ENCODE data around the gene TCF4.

TCF4 gene

DNA sequence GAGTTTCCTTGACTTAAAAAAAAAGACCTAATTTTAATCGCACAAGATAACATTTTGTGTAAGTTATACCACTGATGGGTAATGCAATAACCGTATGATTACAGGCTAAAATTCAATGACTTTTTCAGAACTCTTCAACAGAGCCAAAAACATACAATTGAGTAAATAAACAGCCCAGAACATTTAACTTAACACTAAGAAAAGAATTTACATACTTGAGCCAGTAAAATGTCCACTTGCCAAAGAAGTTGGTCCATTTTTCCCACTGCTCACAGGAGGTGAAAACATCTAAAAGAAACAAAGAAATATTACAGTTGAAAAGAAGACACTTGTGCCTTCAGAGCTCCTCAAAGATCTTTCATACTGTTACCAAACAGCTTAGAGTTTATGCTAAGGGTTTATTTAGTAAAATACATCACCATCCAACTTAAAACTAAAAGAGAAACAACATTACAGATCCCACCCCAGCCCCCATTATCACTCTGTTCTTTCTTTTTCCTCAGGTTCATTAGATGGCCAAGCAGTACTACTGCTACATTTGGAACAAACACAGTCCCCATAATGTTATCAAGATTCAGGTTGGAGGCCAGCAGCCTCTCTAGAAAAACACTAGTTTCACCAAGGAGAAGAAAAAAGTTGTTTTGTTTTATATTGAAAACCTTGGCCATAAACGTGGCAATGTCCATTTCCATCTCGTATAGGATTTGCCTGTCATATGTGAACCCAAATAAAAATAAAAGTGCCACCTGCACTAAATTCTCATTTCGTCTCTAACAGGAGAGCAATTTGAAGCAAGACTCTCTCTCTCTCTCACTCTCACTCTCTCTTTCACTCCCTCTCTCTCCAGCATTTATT is 2.7 kb downstream of the TCF4 start:
- DNase-seq, result no peak

DNA sequence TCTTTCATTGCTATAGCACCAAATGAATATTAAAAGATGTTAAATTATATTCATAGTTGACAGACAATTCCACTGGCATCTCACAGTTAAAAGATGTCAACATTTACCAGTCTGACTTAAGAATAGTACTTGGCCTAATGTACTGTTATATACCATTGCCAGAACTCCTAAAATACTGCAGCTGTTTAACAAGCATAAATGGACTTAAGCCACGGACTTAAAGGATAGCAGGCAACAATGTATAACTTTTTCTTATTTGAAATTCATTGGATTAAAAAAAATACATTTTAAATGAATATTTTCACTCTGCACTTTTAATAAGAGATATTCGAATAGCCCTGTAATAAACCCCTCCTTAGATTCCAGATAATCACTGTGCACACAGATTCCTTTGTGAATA is 3.8 kb downstream of the TCF4 start:
- no peak for DNase-seq

DNA sequence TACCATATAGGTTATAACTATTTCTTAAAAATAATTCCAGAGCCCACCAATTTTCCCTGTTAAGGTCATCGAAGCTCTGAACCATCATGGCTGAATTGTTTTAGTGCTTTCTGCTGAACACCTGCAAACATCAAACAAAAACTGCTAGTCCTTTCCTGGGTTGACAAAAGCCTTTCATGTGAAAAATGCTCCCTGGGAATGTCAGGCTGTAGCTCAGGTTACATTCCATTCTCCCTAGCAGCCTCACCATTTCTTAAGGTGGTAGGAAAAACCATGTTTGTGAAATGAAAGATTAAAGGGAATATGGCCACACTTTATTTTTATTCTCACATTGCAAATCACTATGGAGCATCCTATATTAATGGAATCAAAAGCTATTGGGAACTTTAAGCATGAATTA is 5.7 kb downstream of the TCF4 start:
- DNase-seq, result no peak

DNA sequence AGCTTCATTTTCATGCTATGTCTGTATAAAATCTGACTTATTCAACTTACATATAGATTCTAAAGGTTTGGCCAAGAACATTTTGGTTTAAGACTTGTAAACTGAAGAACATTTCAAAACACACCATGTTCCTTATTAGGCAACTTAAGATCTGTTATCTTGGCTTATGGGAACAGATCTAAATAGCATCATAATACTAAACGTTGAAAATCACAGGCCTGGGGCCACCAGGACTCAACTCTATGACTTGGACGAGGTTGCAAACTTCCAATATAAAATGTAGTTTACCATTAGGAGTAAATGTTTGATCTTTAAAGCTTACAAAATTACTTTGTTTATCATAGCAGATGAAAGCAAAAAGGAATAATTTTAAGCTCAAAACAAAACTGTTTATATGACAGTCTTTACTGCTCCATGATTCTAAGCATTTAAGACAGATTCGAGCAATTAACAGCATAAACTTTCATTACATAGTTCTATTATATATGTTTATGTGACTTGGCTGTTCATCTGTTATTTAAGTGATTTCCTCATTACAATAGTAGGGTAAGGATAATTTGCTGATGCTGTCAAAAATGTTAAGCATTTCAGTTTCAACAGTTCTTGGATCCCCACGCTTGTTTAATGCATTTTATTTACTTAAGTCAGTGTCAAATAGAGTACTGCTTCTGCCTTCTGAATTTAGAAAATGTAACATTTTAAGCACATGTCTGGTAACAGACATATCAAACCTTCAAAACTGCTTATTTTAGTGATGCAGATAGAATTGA is 8.3 kb downstream of the TCF4 start:
- DNase-seq, result no peak

DNA sequence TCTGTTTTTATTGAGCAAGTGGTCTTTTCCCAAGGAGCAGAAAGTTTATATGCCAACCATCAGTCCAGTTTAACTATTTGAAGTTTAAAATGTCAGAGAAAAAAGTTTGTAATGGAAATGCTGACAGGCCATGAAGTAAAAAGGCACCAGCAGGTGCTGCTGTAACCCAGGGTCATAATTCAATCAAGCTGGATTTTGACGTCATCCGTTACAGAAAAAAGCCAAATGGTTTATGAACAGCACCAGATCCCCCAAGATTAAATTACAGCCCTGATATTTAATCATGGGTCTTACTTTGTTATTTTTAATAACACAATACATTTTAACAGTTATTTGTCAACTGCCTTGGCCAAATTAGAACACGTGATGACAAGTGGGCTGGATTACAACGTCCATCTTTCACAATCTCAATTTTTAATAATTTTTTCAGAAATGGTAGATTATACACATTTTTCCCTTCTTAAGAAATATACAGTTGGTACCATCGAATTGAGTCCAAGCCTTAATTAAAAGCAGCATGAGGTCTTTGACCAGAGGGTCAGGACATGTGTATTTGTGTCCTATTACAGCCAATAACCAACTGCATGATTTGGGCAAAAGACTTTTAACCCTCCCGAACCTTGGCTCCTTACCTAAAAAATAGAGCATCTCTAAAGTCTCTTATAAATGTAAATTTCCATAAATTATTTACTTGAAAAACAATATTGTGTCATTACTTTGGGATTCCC is 10.0 kb downstream of the TCF4 start:
- no peak for DNase-seq

DNA sequence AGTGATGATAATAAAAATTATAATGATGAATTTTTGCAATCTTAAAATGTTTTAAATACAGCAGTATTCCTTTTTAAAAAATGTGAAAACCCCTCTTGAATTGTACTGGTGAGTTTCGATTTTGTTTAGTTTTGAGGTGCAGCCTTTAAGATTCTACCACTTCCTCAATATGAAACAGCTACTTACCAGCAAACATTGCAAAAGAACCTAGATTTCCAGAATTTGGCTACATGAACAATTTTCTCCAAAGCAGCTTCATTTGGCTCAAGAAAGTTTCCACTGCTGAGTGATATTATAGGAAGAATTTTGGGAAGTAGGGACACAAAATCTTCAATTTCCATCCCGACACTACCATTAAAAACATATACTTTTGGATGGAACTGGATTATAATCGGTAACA is 12.0 kb downstream of the TCF4 start:
- DNase-seq, result no peak

DNA sequence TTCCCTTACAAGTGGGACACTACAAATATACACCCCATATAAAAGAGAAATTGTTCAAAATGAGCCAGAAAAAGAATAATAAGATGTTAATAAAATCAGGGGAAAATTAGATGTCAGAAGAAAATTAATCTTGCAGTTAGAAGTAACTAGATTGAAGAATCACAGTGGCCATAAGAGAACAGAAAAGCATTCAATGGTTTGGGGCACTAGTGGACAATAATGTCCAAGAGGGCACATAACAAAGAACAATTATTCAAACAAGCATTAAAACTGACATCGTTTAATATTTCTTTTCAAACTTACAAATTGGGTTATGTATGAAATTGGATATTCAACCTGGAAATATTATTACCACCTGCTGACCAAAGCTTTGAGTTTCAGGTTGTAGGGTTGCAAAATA is 12.9 kb downstream of the TCF4 start:
- DNase-seq, result no peak

DNA sequence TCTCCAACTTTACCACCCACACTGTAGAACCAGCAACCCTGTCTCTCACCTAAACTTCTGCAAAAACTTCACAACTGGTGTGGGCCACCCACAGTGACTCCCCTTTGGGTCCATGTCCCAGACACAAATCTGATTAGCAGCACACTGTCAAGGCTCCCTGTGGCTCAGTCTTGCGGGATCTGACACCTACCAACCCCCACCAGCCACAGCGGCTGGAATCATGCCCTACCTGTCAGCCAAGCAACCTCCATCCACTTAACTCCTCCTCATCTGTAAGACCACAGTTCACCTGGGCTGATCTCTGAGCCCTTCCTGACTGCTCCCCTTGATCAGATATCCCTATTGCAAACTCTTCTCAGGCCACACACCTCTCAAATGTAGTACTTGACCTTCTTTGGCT is 14.6 kb downstream of the TCF4 start:
- no peak for DNase-seq

DNA sequence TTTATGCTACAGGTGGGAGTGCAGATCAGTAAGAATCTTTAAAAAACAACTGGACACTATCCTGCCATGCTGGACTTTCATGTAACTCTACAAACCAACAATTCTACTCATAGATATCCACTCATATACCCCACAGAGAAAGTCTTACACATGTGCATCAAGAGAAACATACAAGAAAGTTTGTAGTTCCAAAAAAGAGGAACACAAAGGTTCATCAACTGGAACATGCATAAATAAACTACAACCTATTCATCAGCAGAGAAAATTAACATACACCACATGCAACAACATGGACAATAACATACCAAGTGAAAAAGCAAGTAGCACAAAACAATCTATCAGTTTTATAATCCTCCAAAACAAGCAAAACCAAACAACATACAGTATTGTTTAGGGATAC is 17.0 kb downstream of the TCF4 start:
- DNase-seq, result no peak

DNA sequence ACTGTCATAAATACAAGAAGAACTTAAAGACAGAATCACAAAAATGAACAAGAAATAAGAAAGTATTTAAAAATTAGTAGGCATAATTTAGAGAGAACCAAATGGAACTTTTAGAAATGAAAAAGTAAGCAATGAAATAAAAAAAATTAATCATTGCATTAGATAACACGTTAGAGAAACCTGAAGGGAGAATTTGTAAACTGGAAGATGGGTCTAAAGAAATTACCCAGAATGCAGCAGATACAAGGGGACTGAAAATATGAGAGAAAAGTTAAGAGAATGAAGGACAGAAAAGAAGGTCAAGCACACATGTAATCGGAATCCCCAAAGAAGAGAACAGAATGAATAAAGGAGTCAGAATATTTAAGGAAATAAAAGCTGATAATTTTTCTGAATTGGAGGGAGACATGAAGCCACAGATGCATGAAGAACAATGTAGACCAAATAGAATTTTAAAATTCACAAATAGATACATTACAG is 21.5 kb downstream of the TCF4 start:
- DNase-seq, result no peak

DNA sequence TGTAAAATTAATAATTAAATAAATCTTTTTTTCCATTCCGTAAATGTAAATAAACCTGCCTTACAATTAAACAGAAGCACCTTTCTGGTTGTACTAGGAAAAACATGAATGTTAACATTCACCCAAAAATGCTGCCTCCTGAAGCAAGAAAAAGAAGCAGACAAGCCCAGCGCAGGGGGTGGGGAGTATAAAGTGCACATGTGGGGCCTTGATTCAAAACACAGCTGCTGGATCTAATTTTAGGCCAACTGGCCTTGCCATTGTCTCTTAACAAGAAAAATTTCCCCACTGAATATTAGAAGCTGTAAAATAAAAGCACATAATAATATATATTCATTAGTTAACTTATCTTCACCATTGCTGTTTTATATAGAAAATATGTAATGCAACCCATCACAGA is 28.3 kb downstream of the TCF4 start:
- no peak for DNase-seq

DNA sequence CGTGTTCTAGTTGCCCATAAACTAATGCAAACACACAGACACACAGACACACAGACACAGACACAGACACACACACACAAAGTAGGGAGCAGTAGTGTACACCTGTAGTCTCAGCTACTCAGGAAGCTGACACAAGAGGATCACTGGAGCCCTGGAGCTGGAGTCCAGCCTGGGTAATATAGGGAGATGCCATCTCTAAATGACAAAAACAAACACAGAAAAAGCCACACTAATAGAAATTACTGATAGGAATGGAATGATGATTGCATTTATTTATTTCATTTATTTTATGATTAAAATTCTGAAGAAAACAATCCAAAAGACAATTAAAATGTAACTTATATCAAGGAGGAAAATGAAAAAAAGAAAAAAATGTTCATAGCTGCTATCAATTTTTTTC is 30.8 kb downstream of the TCF4 start:
- no peak for DNase-seq

DNA sequence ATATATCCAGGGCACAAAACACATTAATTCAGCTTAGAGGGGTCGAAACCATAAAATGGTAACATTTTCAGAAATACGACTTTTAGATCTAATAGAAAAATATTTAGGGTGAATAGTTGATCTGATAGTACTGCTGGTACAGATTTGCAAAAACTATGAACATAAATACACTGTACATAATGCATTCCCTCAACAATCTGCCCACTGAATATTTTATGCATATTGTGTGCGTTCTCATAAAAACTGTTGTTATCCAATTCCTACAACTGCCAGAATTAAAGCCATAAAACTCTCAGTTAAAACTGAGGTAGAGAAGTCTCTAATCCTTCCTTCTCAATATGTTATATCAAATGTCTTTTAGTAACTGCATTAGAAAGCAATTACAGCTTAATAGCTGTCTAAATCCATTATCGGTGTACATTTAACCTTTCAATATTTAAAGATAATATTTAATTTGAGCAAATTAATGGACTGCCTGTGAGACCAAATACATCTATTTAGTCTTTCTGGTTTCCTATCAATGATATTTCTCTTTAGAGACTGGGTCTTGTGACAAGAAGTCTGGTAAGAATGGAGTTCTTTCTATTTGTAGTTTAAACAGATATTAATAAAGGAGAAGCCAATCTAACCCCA is 32.5 kb downstream of the TCF4 start:
- no peak for DNase-seq

DNA sequence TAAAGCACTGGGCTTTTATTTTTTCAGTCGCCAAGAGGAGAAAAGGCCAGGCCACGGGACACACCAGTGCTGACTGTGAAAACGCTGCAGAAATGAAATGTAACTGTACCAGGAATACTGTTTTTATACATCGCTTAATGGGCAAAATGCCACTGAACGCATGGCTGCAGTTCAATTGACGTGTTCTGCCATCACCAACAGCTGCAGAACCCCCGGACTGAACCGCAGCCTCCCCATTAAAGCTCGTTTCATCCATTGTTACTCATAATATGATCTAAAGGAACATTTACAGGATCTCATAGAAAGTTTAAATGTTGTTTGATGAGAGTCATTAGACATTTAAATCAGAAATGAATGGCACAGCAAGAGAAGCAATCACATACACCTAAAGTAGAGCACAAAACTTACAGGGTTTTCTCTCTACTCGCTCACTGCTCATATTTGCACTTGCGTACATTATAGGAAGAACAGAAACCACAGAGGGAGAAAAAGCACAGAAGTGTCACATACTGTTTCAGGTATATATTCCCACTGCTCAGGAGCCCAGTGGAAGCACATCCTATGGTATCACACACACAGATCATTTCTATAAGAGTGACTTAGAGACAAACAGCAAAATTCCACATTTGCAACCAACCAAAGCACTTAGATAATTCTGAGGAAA is 35.3 kb downstream of the TCF4 start:
- no peak for DNase-seq

DNA sequence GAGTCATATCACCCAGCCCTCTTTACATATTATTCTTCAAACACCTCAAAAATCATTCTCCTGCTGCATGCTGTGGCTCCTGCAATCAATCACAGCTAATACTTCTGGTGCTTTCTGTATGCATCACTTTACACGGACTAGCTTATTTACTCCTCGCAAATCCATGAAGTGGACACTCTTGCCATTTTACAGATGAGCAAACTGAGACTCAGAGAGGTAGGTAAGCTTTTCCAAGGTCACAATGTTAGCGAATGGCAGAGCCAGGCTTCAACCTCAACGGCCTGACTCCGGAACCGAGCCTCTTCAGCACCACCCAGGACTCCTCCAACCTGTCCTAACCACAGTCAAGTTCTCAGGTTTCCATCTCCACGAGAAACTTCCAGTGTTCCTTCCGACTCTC is 36.8 kb downstream of the TCF4 start:
- DNase-seq, result no peak

DNA sequence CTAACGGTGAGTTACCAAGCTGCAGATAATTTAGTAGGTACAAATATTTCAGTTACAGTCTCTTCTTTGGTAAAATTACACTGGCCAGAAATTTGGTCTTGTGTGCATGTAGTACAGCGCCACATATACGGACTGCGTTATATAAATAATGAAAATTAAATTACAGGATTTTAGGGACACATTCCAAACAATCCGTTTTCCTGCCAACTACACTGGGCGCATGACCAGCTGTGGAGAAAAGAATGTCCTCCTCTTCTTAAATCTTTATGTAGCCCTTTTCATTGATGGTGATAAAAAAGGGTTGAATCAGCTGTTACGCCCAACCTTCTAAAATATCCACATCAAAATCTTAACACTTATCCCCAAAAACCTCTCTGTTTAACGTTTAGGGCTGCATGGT is 37.5 kb downstream of the TCF4 start:
- no peak for DNase-seq

DNA sequence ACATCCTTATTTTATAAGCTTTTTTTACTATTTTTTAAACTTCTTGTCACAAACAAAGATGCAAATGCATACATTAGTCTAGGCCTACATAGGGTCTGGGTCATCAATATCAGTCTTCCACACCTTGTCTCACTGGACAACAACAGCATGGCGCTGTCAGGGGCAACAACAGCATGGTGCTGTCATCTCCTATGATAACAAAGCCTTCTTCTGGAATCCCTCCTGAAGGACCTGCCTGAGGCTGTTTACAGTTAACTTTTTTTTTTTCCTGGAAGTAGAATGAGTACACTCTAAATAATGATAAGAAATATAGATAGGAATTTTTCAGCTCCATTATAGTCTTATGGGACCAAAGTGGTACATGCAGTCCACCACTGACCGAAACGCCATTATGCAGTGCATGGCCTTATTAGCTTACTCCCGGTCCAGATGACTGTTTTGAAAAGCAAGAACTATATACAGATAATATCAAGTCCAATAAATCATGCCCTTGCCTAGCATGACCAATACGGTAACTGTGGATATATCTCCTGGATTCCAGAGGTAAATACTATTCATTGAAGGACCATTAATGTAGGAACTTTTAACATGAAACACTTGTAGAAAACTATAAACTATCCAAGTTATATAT is 38.4 kb downstream of the TCF4 start:
- no peak for DNase-seq

DNA sequence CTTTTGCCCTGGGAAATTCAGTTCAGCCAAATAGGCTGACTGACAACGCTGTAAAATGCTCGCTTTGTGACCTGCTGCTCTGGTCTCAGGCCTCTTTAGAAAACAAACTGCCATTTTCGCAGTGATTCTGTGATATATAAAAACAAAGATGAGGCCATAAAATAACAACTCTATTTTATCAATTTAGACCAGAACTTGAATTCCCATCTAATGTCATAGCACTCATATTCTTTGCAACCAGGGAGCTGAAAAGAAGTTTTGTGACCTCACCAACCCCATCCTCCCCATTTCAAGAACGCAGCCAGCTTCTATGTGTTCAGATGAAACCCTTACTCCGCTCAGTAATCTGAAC is 40.3 kb downstream of the TCF4 start:
- DNase-seq, result no peak

DNA sequence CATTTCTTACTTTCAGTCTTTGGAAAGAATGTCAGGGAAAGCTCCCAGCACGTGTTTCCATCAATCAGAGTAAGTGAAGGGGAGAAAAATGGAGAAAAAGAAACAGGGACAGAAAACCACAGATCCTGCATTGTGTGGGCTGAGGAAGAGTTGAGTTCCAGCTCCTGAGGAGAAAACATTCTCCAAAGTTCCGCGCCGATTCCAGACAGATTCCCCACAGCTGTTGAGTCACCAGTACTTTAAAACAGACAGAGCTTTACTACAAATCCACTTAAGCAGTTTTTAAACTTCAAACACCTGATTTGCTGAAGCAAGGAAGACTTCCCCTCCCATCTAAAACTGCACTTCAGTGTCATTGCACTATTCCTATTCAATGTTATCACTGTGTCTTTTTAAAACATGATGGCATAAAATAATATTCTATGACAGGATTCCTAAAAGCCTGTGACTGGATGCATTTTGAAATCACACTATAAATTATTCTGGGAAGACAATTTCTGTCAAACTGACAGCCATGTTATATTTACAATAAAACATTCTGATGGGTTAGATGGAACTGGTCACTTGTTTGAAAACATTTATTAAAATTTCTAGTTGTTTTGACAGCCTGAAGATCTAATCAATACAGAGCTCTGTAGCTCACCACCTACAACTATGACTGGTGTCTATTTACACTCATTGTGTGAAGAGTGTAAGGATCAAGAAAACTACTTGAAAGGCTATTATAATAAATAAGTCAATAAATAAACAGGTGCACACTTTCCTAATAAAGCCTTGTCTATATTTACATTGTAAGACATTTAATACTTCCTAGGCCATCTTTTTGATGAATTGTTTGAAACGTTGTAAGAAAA is 40.9 kb downstream of the TCF4 start:
- DNase-seq, result no peak

DNA sequence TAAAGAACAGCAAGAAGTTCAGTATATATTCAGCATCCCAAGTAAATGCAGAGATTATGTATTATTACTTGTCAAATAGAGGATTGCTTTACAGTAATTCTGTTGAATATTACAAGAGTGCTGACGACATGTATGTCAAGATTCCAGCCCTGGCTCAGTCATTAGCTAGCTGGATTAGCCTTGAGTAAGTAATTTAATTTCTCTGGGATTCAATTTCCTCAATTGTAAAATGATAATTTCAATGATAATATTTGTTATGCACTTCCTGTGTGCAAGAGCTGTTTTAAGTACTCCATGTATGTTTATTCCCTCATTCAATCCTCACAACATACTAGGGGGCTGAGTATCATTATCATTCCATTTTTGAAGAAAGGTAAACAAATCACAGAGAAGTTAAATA is 44.0 kb downstream of the TCF4 start:
- no peak for DNase-seq

DNA sequence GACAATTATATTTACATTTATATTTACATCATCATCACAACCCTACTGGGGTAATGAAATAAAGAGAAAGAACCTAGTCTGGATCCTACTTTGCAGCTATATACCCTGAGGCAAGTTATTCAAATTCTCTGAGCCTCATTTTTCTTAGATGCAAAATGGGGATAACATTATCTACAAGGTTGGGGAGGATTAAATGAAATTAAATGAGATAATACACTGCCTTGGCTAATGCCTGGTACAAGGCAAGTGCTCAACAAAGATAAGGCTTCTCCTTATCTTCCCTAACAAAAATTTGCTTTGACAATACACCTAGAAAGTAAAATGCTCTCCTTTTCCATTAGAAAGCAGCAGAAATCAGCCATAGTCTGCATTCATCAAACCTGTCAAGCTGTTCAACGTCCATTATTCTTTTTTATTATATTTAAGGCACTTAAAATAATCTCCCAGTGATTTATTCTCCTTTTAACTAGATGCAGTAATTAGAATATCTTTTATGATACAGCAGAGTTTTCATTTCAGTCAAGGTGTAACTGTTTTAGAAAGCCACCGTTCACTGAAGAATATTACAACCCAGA is 44.8 kb downstream of the TCF4 start:
- DNase-seq, result no peak

All from CD4-positive, alpha-beta T cell treated with Interferon gamma for 1 hour (primary cell).